HepG2 (cell line): Measurements from ENCODE around the gene KLHDC8B. TPM values are rescaled to one million over a fixed set of nuclear protein-coding genes. Genes with fewer than 3 reads are reported as not detected.

Source experiments
- ATAD3A ChIP-seq: sonication (generic); formaldehyde crosslinking; IDR thresholded peaks from 2 replicates; pipeline ENCODE4 v1.4.0; 2020; ENCODE audit warnings: missing genetic modification reagents
- BRF2 ChIP-seq: sonication (generic); formaldehyde crosslinking; IDR thresholded peaks from 2 replicates; pipeline ENCODE4 v1.8.1; 2022; ENCODE audit warnings: mild to moderate bottlenecking, missing genetic modification reagents
- CEBPB ChIP-seq: IDR thresholded peaks from 2 replicates; pipeline ENCODE4 v1.6.1; 2011; ENCODE audit warnings: low read depth, low read length, improper control_type of control experiment, borderline replicate concordance
- CEBPG ChIP-seq: IDR thresholded peaks from 2 replicates; pipeline ENCODE4 v1.6.1; 2016
- CSRNP2 ChIP-seq: sonication (generic); formaldehyde crosslinking; conservative IDR thresholded peaks from 2 replicates; pipeline ENCODE4 v1.8.0; 2022; ENCODE audit warnings: low read depth, missing genetic modification reagents
- ESRRA ChIP-seq: sonication (generic); formaldehyde crosslinking; IDR thresholded peaks from 2 replicates; pipeline ENCODE4 v1.5.1; 2020; ENCODE audit warnings: mild to moderate bottlenecking, low read depth, missing genetic modification reagents
- GRHL1 ChIP-seq: sonication (generic); formaldehyde crosslinking; conservative IDR thresholded peaks from 2 replicates; pipeline ENCODE4 v1.8.0; 2022; ENCODE audit warnings: missing genetic modification reagents
- HNRNPL ChIP-seq: fragments of 200-400 bp; formaldehyde crosslinking; IDR thresholded peaks from 2 replicates; pipeline ENCODE4 v1.6.1; 2017; ENCODE audit warnings: mild to moderate bottlenecking, low read depth, low read length
- JUN ChIP-seq: sonication (generic); formaldehyde crosslinking; IDR thresholded peaks from 2 replicates; pipeline ENCODE4 v1.4.0; 2020; ENCODE audit warnings: mild to moderate bottlenecking, missing genetic modification reagents
- KAT2B ChIP-seq: fragments of 150-350 bp; IDR thresholded peaks from 2 replicates; pipeline ENCODE4 v1.6.1; 2014; ENCODE audit warnings: low read depth, low read length, borderline replicate concordance
- NFIC ChIP-seq: IDR thresholded peaks from 2 replicates; pipeline ENCODE4 v1.6.1; 2012; ENCODE audit warnings: mild to moderate bottlenecking, low read length, inconsistent platforms
- RELA ChIP-seq: sonication (generic); formaldehyde crosslinking; IDR thresholded peaks from 2 replicates; pipeline ENCODE4 v1.4.0; 2020; ENCODE audit warnings: missing genetic modification reagents
- SCMH1 ChIP-seq: sonication (generic); formaldehyde crosslinking; IDR thresholded peaks from 2 replicates; pipeline ENCODE4 v1.9.0; 2021; ENCODE audit warnings: missing genetic modification reagents, mild to moderate bottlenecking, borderline replicate concordance
- SIN3B ChIP-seq: fragments of 150-350 bp; IDR thresholded peaks from 2 replicates; pipeline ENCODE4 v1.6.1; 2014; ENCODE audit warnings: low read length
- SMARCC2 ChIP-seq: fragments of 450-650 bp; IDR thresholded peaks from 2 replicates; pipeline ENCODE4 v1.6.1; 2017; ENCODE audit warnings: antibody characterized with exemption, mild to moderate bottlenecking
- USF2 ChIP-seq, 2 experiments: sonication (generic) in 1 of 2; formaldehyde crosslinking in 1 of 2; IDR thresholded peaks; 2 replicates each; pipeline versions ENCODE4 v1.5.1 to v1.6.1; 2011 to 2020; ENCODE audit warnings: borderline replicate concordance in 1 of 2, low read depth in 1 of 2, low read length in 1 of 2, mild to moderate bottlenecking in 1 of 2, missing genetic modification reagents in 1 of 2, moderate library complexity in 1 of 2
- ZBTB3 ChIP-seq: sonication (generic); formaldehyde crosslinking; IDR thresholded peaks from 2 replicates; pipeline ENCODE4 v1.4.0; 2020; ENCODE audit warnings: low read depth, mild to moderate bottlenecking, moderate library complexity, missing genetic modification reagents, borderline replicate concordance
- ZEB1 ChIP-seq: IDR thresholded peaks from 2 replicates; pipeline ENCODE4 v1.6.1; 2012; ENCODE audit warnings: mild to moderate bottlenecking, low read depth, inconsistent platforms; ENCODE audit not compliant: insufficient replicate concordance
- ZFP36L2 ChIP-seq: sonication (generic); formaldehyde crosslinking; IDR thresholded peaks from 2 replicates; pipeline ENCODE4 v1.4.0; 2020; ENCODE audit warnings: missing genetic modification reagents
- ZFYVE20 ChIP-seq: sonication (generic); formaldehyde crosslinking; IDR thresholded peaks from 2 replicates; pipeline ENCODE4 v1.8.0; 2023; ENCODE audit warnings: low read depth, mild to moderate bottlenecking, moderate library complexity, missing genetic modification reagents, borderline replicate concordance
- ZNF225 ChIP-seq: sonication (generic); formaldehyde crosslinking; IDR thresholded peaks from 2 replicates; pipeline ENCODE4 v1.4.0; 2020; ENCODE audit warnings: mild to moderate bottlenecking, missing genetic modification reagents
- ZNF451 ChIP-seq: sonication (generic); formaldehyde crosslinking; IDR thresholded peaks from 2 replicates; pipeline ENCODE4 v1.5.0; 2020; ENCODE audit warnings: mild to moderate bottlenecking, missing genetic modification reagents
- ZNF605 ChIP-seq: sonication (generic); formaldehyde crosslinking; IDR thresholded peaks from 2 replicates; pipeline ENCODE4 v1.8.0; 2022; ENCODE audit warnings: mild to moderate bottlenecking, missing genetic modification reagents
- ZNF652 ChIP-seq: IDR thresholded peaks from 2 replicates; pipeline ENCODE4 v1.6.1; 2016; ENCODE audit warnings: low read depth, borderline replicate concordance
- ZNF674 ChIP-seq: sonication (generic); formaldehyde crosslinking; IDR thresholded peaks from 2 replicates; pipeline ENCODE4 v1.5.0; 2020; ENCODE audit warnings: low read depth, mild to moderate bottlenecking, missing genetic modification reagents
- polyA plus RNA-seq, 8 experiments: library from polyadenylated mRNA; depleted of rRNA in 3 of 8; stranded (reverse) in 7 of 8; unstranded in 1 of 8; fragments of >200 nt; fragmentation: Illumina TruSeq in 4 of 8; extraction: Trizol in 4 of 8; gene quantifications; 2 replicates each; pipeline versions ENCODE4 v1.2.1 to v1.2.3, GENCODE V29; 2011 to 2016; ENCODE audit warnings: low read depth in 4 of 8, missing spikeins in 1 of 8, mixed read lengths in 1 of 8; ENCODE audit not compliant: insufficient read depth in 1 of 8
- total RNA-seq, 5 experiments: library from RNA; depleted of rRNA; stranded (reverse); fragments of >200 nt; fragmentation: Illumina TruSeq; extraction: Trizol; gene quantifications; 2 replicates each; pipeline ENCODE4 v1.2.3, GENCODE V29; 2016; ENCODE audit warnings: low read depth in 1 of 5

The KLHDC8B gene
- total and polyA plus RNA-seq, 2 of the 13 experiments (the other 11 are each of a cell fraction or from before 2014, with no cell fraction given), result 17.2 to 17.8 TPM

GRCh38 chr3:49171119-49171774, at the start of gene KLHDC8B (continued):
- no peak for TF ChIP-seq JUN
- TF ChIP-seq SMARCC2, result no peak
- TF ChIP-seq HNRNPL, result peak; percentile 64; the same call in 1 of the 2 replicates
- no peak for TF ChIP-seq SCMH1 (CRISPR knock-in tag)
- TF ChIP-seq ZFYVE20, result no peak
- peak; percentile 81; the same call in 1 of the 2 replicates for TF ChIP-seq ZNF225
- no peak for TF ChIP-seq GRHL1 (CRISPR knock-in tag)
- no peak; the same call in 1 of the 2 replicates for TF ChIP-seq ZNF451 (CRISPR knock-in tag)
- TF ChIP-seq ZEB1, result no peak
- TF ChIP-seq ZNF605, result peak; percentile 80
- no peak for TF ChIP-seq ZNF674 (CRISPR knock-in tag)
- TF ChIP-seq USF2 (IDR thresholded peaks at IDR 0.05; ENCODE audit: low read depth, low read length), result no peak
- TF ChIP-seq USF2 (CRISPR knock-in tag; IDR thresholded peaks at IDR 0.05; ENCODE audit: borderline replicate concordance), result peak; percentile 53; the same call in 1 of the 2 replicates
- TF ChIP-seq NFIC, result no peak
- no peak for TF ChIP-seq ATAD3A (CRISPR knock-in tag)
- TF ChIP-seq CEBPG, result no peak
- TF ChIP-seq CEBPB, result no peak
- peak; percentile 98 for TF ChIP-seq ZNF652 (CRISPR knock-in tag)
- no peak for TF ChIP-seq BRF2 (CRISPR knock-in tag)
- TF ChIP-seq CSRNP2 (CRISPR knock-in tag), result no peak
- peak; percentile 81; the same call in 1 of the 2 replicates for TF ChIP-seq RELA
- no peak; the same call in 1 of the 2 replicates for TF ChIP-seq SIN3B
- peak; percentile 73; the same call in 1 of the 2 replicates for TF ChIP-seq ZBTB3
- no peak; the same call in 1 of the 2 replicates for TF ChIP-seq ESRRA
- no peak for TF ChIP-seq KAT2B
- TF ChIP-seq ZFP36L2 (CRISPR knock-in tag), result no peak
